GM15510 (cell line): Measurements from ENCODE around the gene DLX3.

Experiments
- POLR2A ChIP-seq: IDR thresholded peaks from 3 replicates; pipeline ENCODE4 v1.6.1; 2011; ENCODE audit warnings: borderline replicate concordance; ENCODE audit not compliant: insufficient read length; ENCODE audit errors: extremely low read depth

Gene DLX3

GRCh38 chr17:50027881-50028735 is 33.1 kb upstream of the DLX3 start:
- TF ChIP-seq POLR2A: no peak

GRCh38 chr17:50027172-50027880 is 32.3 kb upstream of the DLX3 start:
- no peak for TF ChIP-seq POLR2A

GRCh38 chr17:50026837-50027171 is 31.8 kb upstream of the DLX3 start:
- no peak for TF ChIP-seq POLR2A

- no peak for TF ChIP-seq POLR2A
Observed at GRCh38 chr17:50026046-50026675, 31.1 kb upstream of the DLX3 start.

GRCh38 chr17:50024808-50025207 is 29.8 kb upstream of the DLX3 start:
- TF ChIP-seq POLR2A: no peak

GRCh38 chr17:50023520-50023919 is 28.5 kb upstream of the DLX3 start:
- TF ChIP-seq POLR2A: no peak

GRCh38 chr17:50022463-50023130 is 27.6 kb upstream of the DLX3 start:
- TF ChIP-seq POLR2A: no peak

GRCh38 chr17:50021681-50022370 is 26.8 kb upstream of the DLX3 start:
- TF ChIP-seq POLR2A: no peak

- no peak for TF ChIP-seq POLR2A
Observed at GRCh38 chr17:50020841-50021599, 26.0 kb upstream of the DLX3 start.

GRCh38 chr17:50018909-50019308 is 23.9 kb upstream of the DLX3 start:
- TF ChIP-seq POLR2A: no peak

GRCh38 chr17:50015146-50015545 is 20.1 kb upstream of the DLX3 start:
- no peak for TF ChIP-seq POLR2A

- no peak for TF ChIP-seq POLR2A
Observed at GRCh38 chr17:50014471-50015088, 19.6 kb upstream of the DLX3 start.

- TF ChIP-seq POLR2A: no peak
Observed at GRCh38 chr17:50013079-50013478, 18.1 kb upstream of the DLX3 start.
